ENCODE results near the gene GANC.

The GANC gene

DNA sequence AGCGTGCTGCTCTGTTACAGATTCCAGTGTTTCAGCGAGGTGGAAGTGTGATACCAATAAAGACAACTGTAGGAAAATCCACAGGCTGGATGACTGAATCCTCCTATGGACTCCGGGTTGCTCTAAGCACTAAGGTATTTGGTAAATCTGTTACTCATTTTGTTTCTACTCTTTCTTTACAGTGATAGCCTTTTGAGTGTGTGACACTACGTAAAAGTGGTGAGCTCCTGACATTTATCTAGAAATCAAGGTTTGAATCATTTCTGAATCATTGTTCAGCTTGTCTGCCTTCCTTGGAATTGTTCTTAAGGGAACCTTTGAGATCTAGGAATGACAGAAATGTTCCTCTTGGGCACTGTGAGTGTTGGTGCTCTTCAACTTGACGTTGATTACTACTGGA, 75.1 kb downstream of the GANC start:
- DNase-seq (ENCODE audit: low spot score), result no peak

DNA sequence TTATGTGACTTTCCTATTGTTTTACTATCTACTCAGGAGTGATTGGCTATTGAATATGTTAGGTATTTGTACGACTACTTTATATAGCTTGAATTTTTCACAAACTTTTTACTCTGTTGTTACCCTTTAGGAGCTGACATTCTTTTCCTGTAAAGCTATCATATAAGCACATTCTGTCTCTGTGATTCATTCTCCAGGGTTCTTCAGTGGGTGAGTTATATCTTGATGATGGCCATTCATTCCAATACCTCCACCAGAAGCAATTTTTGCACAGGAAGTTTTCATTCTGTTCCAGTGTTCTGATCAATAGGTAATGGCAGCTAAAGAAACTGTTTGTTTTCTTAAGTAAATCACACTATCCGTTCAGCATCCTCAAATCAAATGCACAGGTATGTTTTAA, 76.2 kb downstream of the GANC start:
- DNase-seq (ENCODE audit: low spot score), result no peak

DNA sequence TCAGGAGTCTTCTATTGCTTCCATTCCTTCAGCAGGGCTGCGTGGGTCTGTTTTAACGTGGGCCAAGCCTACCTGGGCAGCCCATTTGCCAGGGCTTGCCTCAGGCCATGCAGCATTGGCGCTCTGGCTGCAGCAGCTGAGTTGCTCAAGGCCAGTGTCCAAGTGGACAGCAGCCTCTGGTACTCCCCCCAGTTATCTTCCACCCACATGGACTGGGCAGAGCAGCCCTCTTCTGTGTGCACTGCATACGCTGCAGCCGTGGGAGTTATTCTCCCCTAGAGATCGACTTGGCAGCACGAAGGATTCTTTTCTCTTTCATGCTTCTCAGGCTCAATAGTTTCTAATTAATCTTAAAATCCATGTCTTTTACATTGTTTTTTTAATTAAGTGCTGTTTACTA, 79.4 kb downstream of the GANC start:
- no peak for DNase-seq (ENCODE audit: low spot score)

DNA sequence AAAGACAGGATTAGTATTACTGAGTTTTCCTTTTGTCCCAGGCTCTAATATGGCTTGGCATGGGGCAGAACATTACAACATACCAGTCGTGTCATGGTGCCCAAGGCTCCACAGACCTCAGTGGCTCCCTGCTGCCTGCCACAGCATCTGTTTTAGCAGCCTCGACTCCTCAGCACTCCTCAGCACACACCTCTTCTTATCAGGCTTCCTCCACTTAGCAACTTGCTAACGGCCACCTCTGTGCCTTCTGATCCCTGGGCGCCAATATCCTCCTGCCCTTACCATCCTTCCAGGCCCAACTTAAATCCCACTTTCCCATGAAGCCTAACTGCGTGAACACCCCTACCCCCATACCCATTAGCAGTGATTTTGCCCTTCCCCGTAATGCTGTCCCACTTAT, 80.1 kb downstream of the GANC start:
- no peak for DNase-seq (ENCODE audit: low spot score)

DNA sequence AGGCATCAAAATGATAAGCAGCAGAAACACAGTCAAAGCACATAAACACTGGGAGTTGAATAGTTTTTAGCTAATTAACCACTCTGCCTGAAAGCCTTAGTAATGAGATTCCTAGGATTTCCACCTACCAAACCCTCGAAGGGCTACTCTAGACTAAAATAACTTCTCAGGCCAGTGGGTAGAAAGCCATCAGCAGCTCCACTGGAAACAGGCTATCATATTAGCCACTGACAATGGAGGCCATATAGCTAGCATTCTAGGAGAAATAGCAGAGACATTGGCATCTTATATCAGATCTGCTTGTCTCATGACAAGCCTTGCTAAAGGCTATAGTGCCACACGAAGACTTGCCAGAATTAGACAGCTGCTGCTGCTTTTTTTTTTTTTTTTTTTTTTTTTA, 81.8 kb downstream of the GANC start:
- DNase-seq (ENCODE audit: low spot score), result no peak

DNA sequence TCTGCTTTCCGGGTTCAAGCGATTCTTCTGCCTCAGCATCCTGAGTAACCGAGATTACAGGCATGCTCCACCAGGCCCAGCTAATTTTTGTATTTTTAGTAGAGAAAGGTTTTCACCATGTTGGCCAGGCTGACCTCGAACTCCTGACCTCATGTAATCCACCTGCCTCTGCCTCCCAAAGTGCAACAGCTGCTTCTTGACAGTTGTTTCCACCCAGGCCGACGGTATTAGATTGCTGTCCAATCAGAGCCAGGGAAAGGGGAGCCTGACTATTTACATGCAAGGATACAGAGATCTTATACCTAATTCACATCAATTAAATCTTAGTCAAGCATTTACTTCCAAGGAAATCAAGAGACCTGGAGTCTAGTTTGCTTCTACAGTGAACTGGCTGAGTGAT, 82.3 kb downstream of the GANC start:
- DNase-seq (ENCODE audit: low spot score), result no peak

DNA sequence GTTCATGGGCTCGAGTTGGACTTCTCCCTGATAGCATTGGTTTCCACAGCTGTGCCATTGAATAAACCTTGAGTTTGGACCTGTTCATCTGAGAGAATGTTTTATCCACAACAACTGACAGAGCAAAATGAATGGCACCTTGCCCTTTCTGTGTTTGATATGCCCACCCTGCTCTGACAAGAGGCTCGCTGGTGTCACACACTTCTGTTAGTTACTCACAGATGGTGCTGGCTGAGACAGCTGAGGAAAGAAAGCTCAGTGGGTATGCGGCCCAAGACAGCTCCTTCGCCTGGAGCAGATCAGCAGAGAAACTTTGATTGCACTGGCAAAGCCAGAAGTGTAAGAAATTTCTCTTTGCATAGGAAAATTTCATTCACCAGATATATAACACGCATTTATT, 83.8 kb downstream of the GANC start:
- no peak for DNase-seq (ENCODE audit: low spot score)

DNA sequence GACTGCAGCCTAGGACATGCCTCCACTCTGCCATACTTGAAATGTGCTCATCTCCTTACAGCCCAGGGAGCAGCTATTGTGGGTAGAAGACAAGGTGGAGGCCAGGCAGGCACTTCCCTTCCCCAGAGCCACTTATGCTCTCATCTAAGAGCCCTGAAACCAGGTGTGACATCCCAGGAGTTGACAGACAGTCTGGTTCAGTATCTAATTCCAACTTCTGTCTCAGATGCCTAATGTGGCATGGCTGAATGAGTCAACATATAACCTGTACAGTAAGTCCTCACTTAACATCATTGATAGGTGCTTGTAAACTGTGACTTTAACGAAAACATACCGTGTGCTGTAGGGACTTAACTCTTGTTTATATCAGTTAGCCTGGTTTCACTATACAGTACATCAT, 85.1 kb downstream of the GANC start:
- no peak for DNase-seq (ENCODE audit: low spot score)

DNA sequence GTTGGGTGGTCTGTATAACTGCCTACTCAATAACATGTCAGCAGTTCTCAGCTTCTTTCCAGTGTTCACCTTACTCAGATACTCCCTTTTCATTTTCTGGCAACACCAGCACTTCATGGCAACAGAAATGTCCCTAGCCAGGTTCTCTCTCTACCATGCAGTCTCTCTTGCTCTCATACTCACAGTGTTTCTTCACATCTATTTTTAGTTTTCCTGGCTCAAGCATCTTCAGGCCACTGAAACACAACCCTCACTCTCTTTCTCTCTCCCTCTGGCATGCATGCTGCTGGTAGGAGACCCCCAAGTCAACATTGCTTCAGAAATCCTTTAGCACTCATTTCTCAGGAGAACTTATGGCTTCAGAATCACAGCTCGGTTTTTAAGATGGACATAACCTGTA, 86.2 kb downstream of the GANC start, which contains the start of gene CAPN3:
Gene CAPN3, plus strand, starts transcription at position 253 of the 400 bp plus-strand sequence. CDS start 305 bp downstream, outside the sequence.
- DNase-seq (ENCODE audit: low spot score), result no peak

DNA sequence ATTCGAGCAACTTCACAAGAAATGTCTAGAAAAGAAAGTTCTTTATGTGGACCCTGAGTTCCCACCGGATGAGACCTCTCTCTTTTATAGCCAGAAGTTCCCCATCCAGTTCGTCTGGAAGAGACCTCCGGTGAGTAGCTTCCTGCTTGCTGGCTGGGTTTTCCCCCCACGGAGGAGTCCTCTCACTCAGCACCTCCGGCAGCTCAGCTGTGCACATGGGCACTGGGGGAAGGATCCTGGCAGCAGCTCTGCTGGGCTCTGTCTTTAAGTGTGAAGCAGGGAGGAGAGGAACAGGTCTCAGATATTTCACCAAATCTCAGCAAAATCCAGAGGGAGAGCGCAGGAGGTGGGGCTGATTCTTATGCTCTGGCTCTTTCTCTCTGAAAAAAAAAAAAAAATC, 87.0 kb downstream of the GANC start:
- DNase-seq (ENCODE audit: low spot score), result no peak

DNA sequence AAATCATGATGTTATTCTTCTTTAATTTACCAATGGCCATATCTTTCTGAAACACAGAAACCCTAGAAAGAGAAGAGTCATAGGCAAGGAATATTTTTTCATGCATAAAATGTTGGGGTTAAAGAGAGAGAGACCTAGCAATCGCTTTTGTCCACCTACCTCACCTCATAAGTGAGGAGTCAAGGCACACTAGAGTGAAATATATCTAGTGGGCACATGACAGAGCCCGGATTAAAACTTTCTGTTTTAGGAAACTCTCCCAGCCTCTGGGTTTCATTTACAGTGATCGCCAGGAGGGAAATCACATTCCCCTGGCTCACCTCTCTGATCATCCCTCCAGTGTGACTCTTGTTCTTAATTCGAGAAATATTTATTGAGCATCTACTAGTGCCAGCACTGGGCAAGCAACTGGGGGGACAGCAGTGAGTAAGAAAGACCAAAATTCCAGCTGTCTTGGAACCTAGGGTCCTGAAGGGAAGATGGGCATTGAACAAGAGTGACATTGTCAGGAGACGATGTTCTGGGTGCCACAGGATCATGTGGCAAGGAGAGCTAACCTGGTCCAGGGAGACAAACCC, 87.6 kb downstream of the GANC start:
- no peak for DNase-seq (ENCODE audit: low spot score)

DNA sequence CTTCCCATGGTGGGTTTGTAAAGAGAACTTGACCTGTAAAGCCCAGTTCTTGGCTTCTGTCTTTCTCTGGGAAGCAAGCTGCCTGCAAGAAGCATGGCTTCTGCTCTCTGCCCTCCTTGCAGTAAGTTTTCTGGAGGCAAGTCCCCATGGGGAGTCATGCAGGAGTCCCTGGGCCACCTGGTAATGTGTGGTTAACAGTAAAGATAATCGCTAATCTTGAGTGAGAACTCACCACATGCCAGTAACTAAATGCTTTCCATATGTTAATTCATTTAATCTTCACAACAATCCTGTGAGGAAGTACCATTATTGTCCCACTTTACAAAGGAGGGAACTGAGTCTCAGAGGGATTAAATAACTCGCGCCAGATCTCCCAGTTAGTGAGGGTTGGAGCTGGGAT, 90.5 kb downstream of the GANC start:
- no peak for DNase-seq (ENCODE audit: low spot score)

DNA sequence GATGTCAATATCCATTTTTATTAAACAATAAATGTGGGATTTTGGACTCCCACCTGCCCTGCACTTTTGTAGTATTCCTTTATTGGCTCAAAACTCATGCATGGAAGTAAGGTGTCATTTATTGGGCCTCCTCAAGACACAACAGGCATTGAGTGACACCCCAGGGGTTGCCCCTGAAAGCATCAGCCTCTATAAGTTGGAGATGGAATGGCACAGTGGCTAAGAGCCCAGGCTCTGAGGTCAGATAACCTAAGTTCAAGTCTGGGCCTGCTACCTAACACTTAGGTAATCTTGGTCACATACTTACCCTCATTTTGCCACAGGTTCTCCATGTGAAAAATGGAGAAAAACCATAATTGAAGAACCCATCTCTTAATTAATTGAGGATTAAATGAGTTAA, 90.9 kb downstream of the GANC start:
- DNase-seq (ENCODE audit: low spot score), result no peak

DNA sequence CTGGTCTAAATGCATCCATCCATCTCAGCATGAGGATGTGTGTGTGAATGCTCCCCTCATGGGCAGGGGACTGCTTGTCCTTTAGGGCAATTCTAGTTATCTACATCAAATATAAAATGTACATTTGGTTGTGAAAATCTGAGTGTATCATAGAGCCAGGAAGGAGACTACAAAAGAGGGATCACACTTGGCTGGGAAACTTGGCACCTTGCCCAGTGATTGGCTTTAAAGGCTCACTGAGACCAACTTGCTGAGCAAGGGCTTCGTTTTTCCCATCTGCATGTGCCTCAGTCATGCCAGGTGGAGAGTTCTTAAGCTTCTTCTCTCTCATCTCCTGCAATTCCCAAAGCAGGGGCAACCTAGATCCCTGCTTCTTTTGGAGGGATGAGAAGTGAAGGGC, 91.5 kb downstream of the GANC start:
- DNase-seq (ENCODE audit: low spot score), result no peak

DNA sequence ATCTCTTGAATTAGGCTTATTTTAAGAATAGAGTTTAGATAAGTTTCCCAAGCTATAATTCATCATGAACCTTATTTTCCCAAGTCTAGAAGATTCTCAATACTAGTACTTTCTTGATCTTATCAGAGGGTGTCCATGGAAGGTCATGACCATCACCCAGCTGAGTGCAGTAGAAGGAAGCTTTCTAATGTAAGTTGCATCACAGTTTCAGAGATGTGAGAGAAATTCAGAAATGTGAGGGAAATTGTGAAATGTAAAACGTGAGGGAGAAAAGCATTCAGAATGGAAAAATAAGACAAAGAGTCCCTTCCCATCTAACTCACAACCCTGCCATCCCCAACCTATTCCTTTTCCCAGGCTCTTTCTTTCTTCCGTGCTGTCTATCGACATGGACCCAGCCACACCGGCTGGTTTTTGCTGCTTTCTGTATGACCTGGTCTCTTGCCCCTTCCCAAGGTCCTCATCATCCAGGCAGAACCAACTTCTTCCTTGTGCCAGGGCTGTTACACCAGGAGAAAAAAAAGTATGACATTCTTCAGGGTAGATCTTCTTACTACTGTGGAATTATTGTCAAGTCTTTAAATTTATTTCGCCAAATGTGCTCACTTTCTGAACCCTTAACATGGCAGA, 93.0 kb downstream of the GANC start:
- no peak for DNase-seq (ENCODE audit: low spot score)

DNA sequence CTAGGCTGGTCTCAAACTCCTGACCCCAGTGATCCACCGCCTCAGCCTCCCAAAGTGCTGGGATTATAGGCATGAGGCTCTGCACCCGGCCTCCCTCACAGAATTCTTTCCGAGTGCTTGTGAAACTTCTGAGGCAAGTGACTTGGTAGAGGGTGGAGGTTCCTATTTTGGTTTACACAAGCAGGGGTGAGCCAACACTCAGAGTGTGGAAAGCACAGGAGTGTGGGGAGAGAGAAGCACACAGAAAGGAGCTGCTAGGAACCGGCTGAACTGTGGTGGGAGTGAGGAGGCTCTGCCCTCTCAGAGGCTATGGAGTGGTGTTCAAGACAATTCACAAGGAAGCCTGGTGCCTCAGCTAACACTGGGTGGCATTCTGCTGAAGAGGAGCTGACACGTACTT, 94.0 kb downstream of the GANC start:
- no peak for DNase-seq (ENCODE audit: low spot score)

DNA sequence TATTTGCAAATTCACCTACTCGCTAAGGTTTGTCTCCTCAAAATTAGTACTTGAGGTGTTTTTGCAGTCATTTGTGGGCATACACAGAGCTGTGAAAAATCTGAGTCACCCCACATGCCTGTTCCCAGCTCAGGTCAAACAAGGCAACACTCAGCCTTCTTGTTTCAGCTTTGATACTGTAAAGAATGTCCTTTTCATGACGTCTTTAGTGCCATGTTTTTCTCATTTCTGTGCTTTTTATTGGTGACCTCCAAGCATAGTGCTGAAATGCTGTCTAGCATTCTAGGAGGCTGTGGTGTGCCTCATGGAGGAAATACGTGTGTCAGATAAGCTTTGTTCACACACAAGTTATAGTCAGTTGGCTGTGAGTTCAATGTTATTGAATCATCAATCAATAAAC, 95.1 kb downstream of the GANC start:
- no peak for DNase-seq (ENCODE audit: low spot score)

DNA sequence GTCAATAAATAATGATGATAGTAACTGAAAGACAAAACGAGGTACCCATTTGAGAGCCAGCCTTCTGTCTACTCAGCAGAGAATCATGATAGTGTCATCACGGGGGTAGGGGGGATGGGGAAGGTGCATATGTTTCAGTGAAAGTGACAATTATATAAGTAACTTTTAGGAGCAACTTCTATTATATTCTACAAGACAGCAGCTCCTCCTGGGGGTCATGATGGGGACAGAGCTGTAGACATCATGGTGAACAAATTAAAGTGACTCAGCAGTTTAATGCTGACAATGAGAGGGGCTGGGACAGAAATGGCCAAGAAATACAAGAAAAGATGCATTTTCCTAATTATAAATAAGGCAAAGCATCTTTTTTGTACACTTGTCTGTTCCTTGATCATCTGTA, 98.1 kb downstream of the GANC start:
- no peak for DNase-seq (ENCODE audit: low spot score)

DNA sequence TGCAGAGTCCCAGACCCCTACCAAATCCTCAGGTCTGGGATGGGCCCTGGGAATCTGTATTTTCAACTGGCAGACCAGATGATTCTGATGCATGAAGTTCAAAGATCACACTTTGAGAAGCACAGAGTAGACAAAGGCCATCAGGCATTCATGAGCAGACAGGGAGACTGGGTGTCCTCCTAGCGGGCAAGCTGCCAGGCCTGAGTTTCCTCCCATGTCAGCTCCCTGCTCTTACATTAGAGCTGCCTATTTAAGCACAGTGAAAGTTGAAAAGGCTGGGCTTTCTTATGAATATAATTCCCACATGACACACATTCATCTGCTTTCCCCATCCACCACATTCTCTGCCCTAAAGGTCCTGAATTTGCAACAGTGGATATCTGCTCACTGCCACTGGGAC, 100.3 kb downstream of the GANC start:
- no peak for DNase-seq (ENCODE audit: low spot score)

DNA sequence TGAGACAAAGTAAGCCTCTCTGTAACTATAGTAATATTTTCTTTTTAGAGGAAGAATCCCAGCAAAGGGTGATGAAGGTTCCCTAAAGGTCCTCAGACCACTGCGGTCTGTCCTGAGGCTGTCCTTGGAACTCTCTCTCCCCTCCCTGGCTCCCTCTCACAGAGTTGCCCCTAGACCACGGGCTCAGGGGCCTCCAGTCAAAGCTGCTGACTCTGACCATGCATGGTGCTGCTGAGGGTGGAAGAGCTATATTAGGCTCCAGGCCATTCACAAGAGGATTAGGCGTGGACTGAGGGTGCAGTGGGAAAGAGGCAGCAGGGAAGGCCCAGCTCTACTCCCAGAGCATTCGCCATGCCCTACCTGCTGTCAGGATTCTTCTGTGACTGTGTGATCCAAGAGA, 100.9 kb downstream of the GANC start:
- DNase-seq (ENCODE audit: low spot score), result no peak

DNA sequence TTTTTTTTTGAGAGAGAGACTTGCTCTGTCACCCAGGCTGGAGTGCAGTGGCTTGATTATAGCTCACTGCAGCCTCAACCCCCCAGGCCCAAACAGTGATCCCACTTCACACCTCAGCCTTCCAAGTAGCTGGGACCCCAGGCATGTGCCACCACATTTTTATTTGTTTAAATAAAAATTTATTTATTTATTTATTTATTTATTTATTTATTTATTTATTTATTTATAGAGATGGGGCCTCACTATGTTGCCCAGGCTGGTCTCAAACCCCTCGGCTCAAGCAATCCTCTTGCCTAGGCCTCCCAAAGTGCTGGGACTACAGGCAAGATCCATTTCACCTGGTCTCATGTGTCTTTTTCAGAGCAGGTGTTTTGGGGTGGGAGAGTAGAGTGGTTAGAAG, 101.8 kb downstream of the GANC start:
- no peak for DNase-seq (ENCODE audit: low spot score)

DNA sequence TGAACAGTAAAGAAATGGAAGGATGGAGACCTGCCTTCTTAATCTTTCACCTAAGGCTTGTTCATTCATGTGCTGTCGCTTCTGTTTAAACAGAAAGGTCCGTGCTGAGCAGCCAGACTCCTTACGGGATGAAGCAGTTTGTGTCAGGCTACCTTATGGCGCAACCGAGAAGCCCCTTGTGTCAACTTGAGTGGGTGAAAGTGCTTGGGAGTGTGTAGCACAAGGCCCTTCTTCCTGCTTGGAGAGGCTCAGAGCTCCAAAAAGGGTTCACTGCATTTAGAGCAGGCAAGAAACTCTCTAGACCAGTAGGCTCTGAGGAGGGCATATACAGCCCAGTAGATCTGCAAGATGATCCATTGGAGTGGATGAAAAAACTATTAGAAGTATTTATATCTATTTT, 102.3 kb downstream of the GANC start:
- no peak for DNase-seq (ENCODE audit: low spot score)

DNA sequence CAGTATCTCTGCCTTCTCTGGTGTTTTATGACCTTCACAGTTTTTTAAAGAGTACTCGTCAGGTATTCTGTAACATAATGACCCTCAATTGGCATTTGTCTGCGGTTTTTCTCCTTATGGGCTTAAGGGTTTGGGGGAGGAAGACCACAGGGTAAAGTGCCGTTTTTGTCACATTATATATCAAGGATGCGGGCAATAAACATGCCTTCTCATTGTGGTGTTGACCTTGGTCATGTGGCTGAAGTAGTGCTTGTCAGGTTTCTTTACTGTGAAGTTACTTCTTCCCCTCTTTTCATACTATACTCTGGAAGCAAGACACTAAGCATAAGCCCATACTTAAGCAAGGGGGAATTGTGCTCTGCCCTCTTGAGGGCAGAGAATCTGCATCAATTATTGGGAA, 102.9 kb downstream of the GANC start:
- no peak for DNase-seq (ENCODE audit: low spot score)

DNA sequence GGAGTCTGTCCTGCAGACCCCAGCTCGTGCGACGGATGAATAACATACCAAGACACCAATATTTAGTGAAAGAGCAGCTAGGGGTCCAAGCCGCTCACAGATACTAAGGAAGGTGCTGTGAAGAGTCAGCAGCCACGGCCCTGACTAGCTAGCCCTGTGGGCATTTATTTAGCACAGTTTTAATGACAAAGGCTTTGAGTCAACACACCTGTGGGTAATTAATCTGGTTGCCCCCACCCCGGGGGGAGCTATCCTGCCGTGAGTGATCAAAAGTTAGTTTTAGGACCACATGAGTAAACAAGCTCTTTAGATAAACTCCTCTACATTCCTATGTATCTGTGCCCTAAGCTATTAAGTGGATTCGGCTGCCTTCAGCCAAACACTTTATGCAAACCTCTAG, 105.0 kb downstream of the GANC start:
- no peak for DNase-seq (ENCODE audit: low spot score)
